IMR-90 (cell line): ENCODE data around the gene RNF141. TPM values are rescaled to one million over a fixed set of nuclear protein-coding genes. Genes with fewer than 3 reads are reported as not detected.

ENCODE experiments used
- ATAC-seq: fragments of 200-7000 bp; cut with Tn5 transposase; 2 replicates; pipeline ENCODE4 v1.9.1; 2020; ENCODE audit warnings: low read depth, mild to moderate bottlenecking, moderate library complexity
- BruUV-seq: library from RNA; stranded (reverse); fragments of 400-500 nt; replicated peaks from 2 replicates; lab custom pipeline; 2021; lab: Mats Ljungman, UMichigan
- CTCF ChIA-PET: fragments of 300-600 bp; formaldehyde crosslinking; extraction: SDS; loops from one replicate; lab custom pipeline; 2021; ENCODE audit warnings: antibody characterized with exemption; lab: Yijun Ruan, JAX
- POLR2A ChIA-PET: fragments of 300-600 bp; sonication (Branson Sonifier 250); formaldehyde crosslinking; loops from one replicate; lab custom pipeline; 2022; ENCODE audit warnings: antibody characterized with exemption; ENCODE audit not compliant: unreplicated experiment; lab: Charles Lee
- DNase-seq: peaks from one replicate; pipeline ENCODE4 v3.0.0; 2013
- H2AFZ ChIP-seq: replicated peaks from 2 replicates; pipeline ENCODE3; 2013; ENCODE audit warnings: low read length, mild to moderate bottlenecking; ENCODE audit not compliant: poor library complexity
- H2AK5ac ChIP-seq: 2 replicates; pipeline ENCODE4 v1.6.1; 2013; ENCODE audit warnings: low read depth, low read length, inconsistent platforms
- H2AK9ac ChIP-seq: replicated peaks from 2 replicates; pipeline ENCODE3; 2013; ENCODE audit warnings: mild to moderate bottlenecking, low read depth, low read length, moderate library complexity; ENCODE audit not compliant: poor library complexity
- H2BK120ac ChIP-seq: 2 replicates; pipeline ENCODE4 v1.6.1; 2013; ENCODE audit warnings: low read depth, low read length, inconsistent platforms
- H2BK15ac ChIP-seq: 3 replicates; pipeline ENCODE4 v1.6.1; 2013; ENCODE audit warnings: low read depth, low read length, inconsistent platforms
- H2BK20ac ChIP-seq: 2 replicates; pipeline ENCODE4 v1.6.1; 2013; ENCODE audit warnings: low read depth, mild to moderate bottlenecking, inconsistent platforms, low read length, moderate library complexity
- H2BK5ac ChIP-seq: 2 replicates; pipeline ENCODE4 v1.6.1; 2013; ENCODE audit warnings: mild to moderate bottlenecking, low read depth, low read length, inconsistent platforms; ENCODE audit not compliant: poor library complexity, severe bottlenecking
- H3K14ac ChIP-seq: replicated peaks from 2 replicates; pipeline ENCODE4 v1.6.1; 2013; ENCODE audit warnings: low read depth, low read length, inconsistent platforms
- H3K18ac ChIP-seq: 2 replicates; pipeline ENCODE4 v1.6.1; 2013; ENCODE audit warnings: low read depth, low read length, control low read depth
- H3K23ac ChIP-seq: 2 replicates; pipeline ENCODE4 v1.6.1; 2013; ENCODE audit warnings: low read depth, low read length, inconsistent platforms
- H3K27ac ChIP-seq: 2 replicates; pipeline ENCODE4 v1.5.1; 2013; ENCODE audit warnings: mild to moderate bottlenecking, control low read depth, low read length; ENCODE audit not compliant: insufficient read depth
- H3K27me3 ChIP-seq: 2 replicates; pipeline ENCODE4 v1.6.1; 2013; ENCODE audit warnings: low read length; ENCODE audit not compliant: control insufficient read depth, insufficient read depth
- H3K36me3 ChIP-seq: 2 replicates; pipeline ENCODE4 v1.6.1; 2013; ENCODE audit warnings: low read length, mixed read lengths; ENCODE audit not compliant: control insufficient read depth, insufficient read depth
- H3K4ac ChIP-seq: 2 replicates; pipeline ENCODE4 v1.6.1; 2013; ENCODE audit warnings: low read depth, low read length, inconsistent platforms
- H3K4me1 ChIP-seq: 2 replicates; pipeline ENCODE4 v1.6.1; 2013; ENCODE audit warnings: low read length, mixed read lengths; ENCODE audit not compliant: control insufficient read depth, insufficient read depth
- H3K4me2 ChIP-seq: 2 replicates; pipeline ENCODE4 v1.6.1; 2013; ENCODE audit warnings: low read depth, mild to moderate bottlenecking, control low read depth, low read length, moderate library complexity
- H3K4me3 ChIP-seq: 2 replicates; pipeline ENCODE4 v1.5.1; 2013; ENCODE audit warnings: low read depth, mild to moderate bottlenecking, control low read depth, low read length, moderate library complexity; ENCODE audit not compliant: insufficient read depth
- H3K56ac ChIP-seq: 2 replicates; pipeline ENCODE4 v1.6.1; 2013; ENCODE audit warnings: low read length, inconsistent platforms; ENCODE audit not compliant: insufficient read depth; ENCODE audit errors: extremely low read depth
- H3K79me1 ChIP-seq, 2 experiments: 2 replicates each; pipeline ENCODE4 v1.6.1; 2013; ENCODE audit warnings: low read length in 2 of 2, inconsistent platforms in 1 of 2, low read depth in 1 of 2
- H3K9ac ChIP-seq: 2 replicates; pipeline ENCODE4 v1.6.1; 2013; ENCODE audit warnings: low read depth, low read length, control low read depth
- H3K9me1 ChIP-seq: 2 replicates; pipeline ENCODE4 v1.6.1; 2013; ENCODE audit warnings: low read length, inconsistent platforms; ENCODE audit not compliant: insufficient read depth
- H3K9me3 ChIP-seq: 2 replicates; pipeline ENCODE4 v1.6.1; 2013; ENCODE audit warnings: low read length; ENCODE audit not compliant: control insufficient read depth, insufficient read depth
- H4K20me1 ChIP-seq: 2 replicates; pipeline ENCODE4 v1.6.1; 2013; ENCODE audit warnings: low read length, inconsistent platforms; ENCODE audit not compliant: insufficient read depth
- H4K5ac ChIP-seq: 2 replicates; pipeline ENCODE4 v1.6.1; 2013; ENCODE audit warnings: mild to moderate bottlenecking, low read depth, low read length, control low read depth
- H4K8ac ChIP-seq, 2 experiments: 2 replicates each; pipeline ENCODE4 v1.6.1; 2013; ENCODE audit warnings: low read depth in 2 of 2, low read length in 2 of 2, control low read depth in 1 of 2, inconsistent platforms in 1 of 2
- H4K91ac ChIP-seq: 2 replicates; pipeline ENCODE4 v1.6.1; 2013; ENCODE audit warnings: low read depth, low read length, inconsistent platforms; ENCODE audit not compliant: insufficient read depth
- CEBPB ChIP-seq: IDR thresholded peaks from 2 replicates; pipeline ENCODE4 v1.6.1; 2012; ENCODE audit warnings: low read depth, low read length, improper control_type of control experiment
- CHD1 ChIP-seq: IDR thresholded peaks from 2 replicates; pipeline ENCODE4 v1.6.1; 2012; ENCODE audit warnings: low read depth, low read length, improper control_type of control experiment
- RAD21 ChIP-seq: IDR thresholded peaks from 2 replicates; pipeline ENCODE4 v1.6.1; 2012; ENCODE audit warnings: low read length, improper control_type of control experiment
- WGBS, 2 experiments: methylation state at CpG; one replicate each; pipeline versions ENCODE4 v1.1.5 to v1.1.7; 2013; ENCODE audit warnings: missing lambda C conversion rate in 2 of 2; ENCODE audit not compliant: insufficient read length in 1 of 2; ENCODE audit errors: extremely low coverage in 2 of 2; 5-methylcytosine and 5-hydroxymethylcytosine counted together
- dilution Hi-C: fragments of 300-500 bp; cut with HindIII; formaldehyde crosslinking; loops from one replicate; pipeline ENCODE4 v1.14.3; 2018; ENCODE audit warnings: low sequenced_read_pairs; ENCODE audit not compliant: unreplicated experiment
- in situ Hi-C: fragments of 300-500 bp; cut with MboI; formaldehyde crosslinking; loops from 3 replicates; pipeline ENCODE4 v1.14.3; 2019; ENCODE audit warnings: low sequenced_read_pairs, inconsistent platforms, mixed read lengths
- intact Hi-C: fragments of 100-400 bp; cut with micrococcal nuclease; formaldehyde crosslinking; loops from 2 replicates; pipeline ENCODE4 v1.10.0; 2022
- polyA plus RNA-seq, 3 experiments: library from polyadenylated mRNA; depleted of rRNA; stranded (reverse); fragments of >200 nt; gene quantifications; 2 replicates each; pipeline ENCODE4 v1.2.3, GENCODE V29; 2012; ENCODE audit warnings: low replicate concordance in 1 of 3
- total RNA-seq: library from RNA; depleted of rRNA; stranded (reverse); fragments of >200 nt; gene quantifications from 2 replicates; pipeline ENCODE4 v1.2.3, GENCODE V29; 2012

Gene RNF141
- total and polyA plus RNA-seq, 2 of the 4 experiments (the other 2 are of a cell fraction): 13.8 to 18.6 TPM

DNA sequence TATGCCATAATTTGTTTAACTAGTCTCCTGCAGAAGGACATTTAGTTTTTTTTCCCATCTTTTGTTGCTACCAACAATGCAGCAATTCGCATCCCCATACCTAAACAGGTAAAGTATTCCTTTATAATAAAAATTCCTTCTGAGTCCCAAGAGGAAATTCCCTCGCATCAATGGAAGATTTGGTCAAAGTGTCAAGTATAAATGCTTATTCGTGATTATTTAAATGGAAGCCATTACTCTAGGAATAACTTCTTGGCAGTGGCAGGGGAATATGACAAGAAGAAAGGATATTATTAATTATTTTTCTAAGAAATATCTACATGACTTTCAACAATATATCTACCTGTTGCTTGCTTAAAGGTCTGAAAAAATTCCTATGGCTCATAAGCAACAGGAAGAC is 25.6 kb downstream of the RNF141 start:
- DNase-seq (no peak), ATAC-seq (no peak)
- Histone ChIP-seq H4K91ac (no peak overlapping the region), H2BK120ac (no peak overlapping the region), H4K5ac (no peak overlapping the region), H3K4me2 (no peak overlapping the region), H3K9me1 (0 out of 2 replicates have a peak, but pooled peaks cover 11% of the 10 kb centered on the region), H2BK20ac (no peak overlapping the region), H3K23ac (no peak overlapping the region), H2AK9ac (no peak overlapping the region), H3K9ac (no peak overlapping the region), H4K8ac (no peak overlapping the region), H2BK5ac (no peak overlapping the region), H3K4me3 (no peak overlapping the region), H3K56ac (no peak overlapping the region), H3K27me3 (no peaks in the 10 kb centered on the region), H3K79me1 (peaks cover 0 to 18% of the 10 kb centered on the region in 2 experiments; a peak in 3 of 4 replicates), H3K4ac (no peak overlapping the region), H3K9me3 (no peaks in the 10 kb centered on the region), H2BK15ac (no peak overlapping the region), H3K36me3 (peaks cover 18% of the 10 kb centered on the region), H2AFZ (no peak overlapping the region), H3K4me1 (peaks cover 4% of the 10 kb centered on the region; the same call in 1 of the 2 replicates), H3K18ac (no peak overlapping the region), H2AK5ac (no peak overlapping the region), H3K27ac (no peak overlapping the region), H4K20me1 (no peaks in the 10 kb centered on the region), H3K14ac (no peak overlapping the region)
- no TSS peak for BruUV-seq
- in situ Hi-C loops: no loop called here
- intact Hi-C loops: no loop called here
- no peak for TF ChIP-seq RAD21
- no peak for TF ChIP-seq CEBPB
- no peak for TF ChIP-seq CHD1
- ChIA-PET CTCF (no interaction called here), POLR2A (no interaction called here)
- dilution Hi-C loops: loop anchor here (25.0 kb wide), 1 partner anchor 222 kb away; no protein-coding TSS in a partner anchor
- WGBS, 2 experiments: no CpG with 5 or more reads among the region's 3 CpGs
